ENCODE data around the gene ZNF296. TPM values are rescaled to one million over a fixed set of nuclear protein-coding genes. Genes with fewer than 3 reads are reported as not detected.
A peak's percentile ranks its signal among the peaks of the same experiment; 100 is the strongest.

ZNF296 gene
- total RNA-seq, 1 donor from 2014 or later = 0.54 TPM

DNA sequence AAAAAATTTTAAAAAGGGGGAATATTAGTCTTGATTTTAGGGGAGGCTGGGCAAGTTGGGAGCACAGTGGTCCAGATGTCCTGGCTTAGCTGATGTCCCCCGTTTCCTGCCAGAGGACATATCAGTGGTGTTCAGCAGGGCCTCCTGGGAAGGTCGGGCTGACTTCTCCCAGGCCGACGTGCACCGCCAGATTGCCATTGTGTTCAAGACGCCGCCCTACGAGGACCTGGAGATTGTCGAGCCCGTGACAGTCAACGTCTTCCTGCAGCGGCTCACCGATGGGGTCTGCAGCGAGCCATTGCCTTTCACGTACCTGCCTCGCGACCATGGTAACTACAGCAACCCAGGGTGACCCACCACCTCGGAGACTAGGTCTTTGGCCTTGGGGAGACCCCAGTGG, 43.9 kb downstream of the ZNF296 start:
- Mint-ChIP-seq H3K27ac (ENCODE audit: unreplicated experiment) (no peak overlapping the region), H3K36me3 (ENCODE audit: low read depth, unreplicated experiment) (peaks cover 20% of the 10 kb centered on the region), H3K27me3 (ENCODE audit: unreplicated experiment) (peaks cover 2% of the 10 kb centered on the region), H3K9me3 (ENCODE audit: unreplicated experiment) (no peaks in the 10 kb centered on the region), H3K4me3 (ENCODE audit: unreplicated experiment) (no peak overlapping the region), H3K4me1 (ENCODE audit: unreplicated experiment) (no peaks in the 10 kb centered on the region)
- TF ChIP-seq, protein P1, sequence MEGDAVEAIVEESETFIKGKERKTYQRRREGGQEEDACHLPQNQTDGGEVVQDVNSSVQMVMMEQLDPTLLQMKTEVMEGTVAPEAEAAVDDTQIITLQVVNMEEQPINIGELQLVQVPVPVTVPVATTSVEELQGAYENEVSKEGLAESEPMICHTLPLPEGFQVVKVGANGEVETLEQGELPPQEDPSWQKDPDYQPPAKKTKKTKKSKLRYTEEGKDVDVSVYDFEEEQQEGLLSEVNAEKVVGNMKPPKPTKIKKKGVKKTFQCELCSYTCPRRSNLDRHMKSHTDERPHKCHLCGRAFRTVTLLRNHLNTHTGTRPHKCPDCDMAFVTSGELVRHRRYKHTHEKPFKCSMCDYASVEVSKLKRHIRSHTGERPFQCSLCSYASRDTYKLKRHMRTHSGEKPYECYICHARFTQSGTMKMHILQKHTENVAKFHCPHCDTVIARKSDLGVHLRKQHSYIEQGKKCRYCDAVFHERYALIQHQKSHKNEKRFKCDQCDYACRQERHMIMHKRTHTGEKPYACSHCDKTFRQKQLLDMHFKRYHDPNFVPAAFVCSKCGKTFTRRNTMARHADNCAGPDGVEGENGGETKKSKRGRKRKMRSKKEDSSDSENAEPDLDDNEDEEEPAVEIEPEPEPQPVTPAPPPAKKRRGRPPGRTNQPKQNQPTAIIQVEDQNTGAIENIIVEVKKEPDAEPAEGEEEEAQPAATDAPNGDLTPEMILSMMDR (IDR thresholded peaks at IDR 0.05; ENCODE audit: unreplicated experiment) = no peak
- no peak for DNase-seq (ENCODE audit: low spot score)

DNA sequence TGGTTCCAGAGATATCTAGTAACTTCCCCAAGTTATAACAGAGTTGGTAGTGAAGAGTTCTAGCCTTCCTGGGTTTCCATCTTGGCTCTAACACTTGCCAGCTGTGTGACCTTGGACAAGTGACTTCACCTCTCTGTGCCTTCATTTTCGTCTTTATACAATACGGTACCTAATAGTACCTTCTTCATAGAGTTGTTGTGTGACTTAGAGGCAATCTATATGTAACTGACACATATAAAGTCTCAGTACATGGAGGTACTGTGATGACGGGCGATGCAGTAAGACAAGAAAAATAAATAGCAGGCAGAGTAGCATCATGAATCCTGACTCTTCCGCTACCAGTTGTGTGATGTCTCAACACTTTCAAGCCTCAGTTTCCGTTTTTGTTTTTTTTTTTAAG, 45.5 kb downstream of the ZNF296 start:
- Mint-ChIP-seq H3K4me3 (ENCODE audit: unreplicated experiment) (no peak overlapping the region), H3K36me3 (ENCODE audit: low read depth, unreplicated experiment) (peaks cover 23% of the 10 kb centered on the region), H3K9me3 (ENCODE audit: unreplicated experiment) (no peaks in the 10 kb centered on the region), H3K4me1 (ENCODE audit: unreplicated experiment) (no peaks in the 10 kb centered on the region), H3K27ac (ENCODE audit: unreplicated experiment) (no peak overlapping the region), H3K27me3 (ENCODE audit: unreplicated experiment) (peaks cover 2% of the 10 kb centered on the region)
- TF ChIP-seq, protein P1 (IDR thresholded peaks at IDR 0.05; ENCODE audit: unreplicated experiment) = no peak
- no peak for DNase-seq (ENCODE audit: low spot score)

DNA sequence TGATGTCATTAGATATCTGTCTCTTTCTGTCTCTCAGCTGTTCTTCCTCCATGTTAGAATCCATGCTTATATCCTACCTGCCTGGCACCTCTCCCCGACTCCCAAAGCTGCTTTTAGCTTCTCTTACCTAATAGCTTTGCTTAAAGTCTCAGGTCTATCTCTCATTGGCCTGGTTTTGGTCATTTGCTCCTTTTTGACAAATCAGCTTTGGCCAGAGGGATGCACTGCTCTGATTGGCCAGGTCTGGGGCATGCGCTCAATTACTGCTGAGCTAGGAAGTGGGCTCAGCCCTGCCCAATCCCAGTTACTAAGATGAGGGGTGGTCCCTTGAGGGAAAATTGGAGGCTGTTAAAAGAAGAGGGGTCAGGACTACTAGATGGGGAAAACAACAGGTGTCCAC, 48.9 kb downstream of the ZNF296 start:
- no peak overlapping the region for H3K27ac Mint-ChIP-seq (ENCODE audit: unreplicated experiment)
- H3K36me3 Mint-ChIP-seq (ENCODE audit: low read depth, unreplicated experiment) = peaks cover 13% of the 10 kb centered on the region
- TF ChIP-seq, protein P1 (IDR thresholded peaks at IDR 0.05; ENCODE audit: unreplicated experiment) = no peak
- peaks cover 4% of the 10 kb centered on the region for H3K27me3 Mint-ChIP-seq (ENCODE audit: unreplicated experiment)
- no peak overlapping the region for H3K4me3 Mint-ChIP-seq (ENCODE audit: unreplicated experiment)
- no peak for DNase-seq (ENCODE audit: low spot score)
- H3K9me3 Mint-ChIP-seq (ENCODE audit: unreplicated experiment) = no peaks in the 10 kb centered on the region
- H3K4me1 Mint-ChIP-seq (ENCODE audit: unreplicated experiment) = no peaks in the 10 kb centered on the region

DNA sequence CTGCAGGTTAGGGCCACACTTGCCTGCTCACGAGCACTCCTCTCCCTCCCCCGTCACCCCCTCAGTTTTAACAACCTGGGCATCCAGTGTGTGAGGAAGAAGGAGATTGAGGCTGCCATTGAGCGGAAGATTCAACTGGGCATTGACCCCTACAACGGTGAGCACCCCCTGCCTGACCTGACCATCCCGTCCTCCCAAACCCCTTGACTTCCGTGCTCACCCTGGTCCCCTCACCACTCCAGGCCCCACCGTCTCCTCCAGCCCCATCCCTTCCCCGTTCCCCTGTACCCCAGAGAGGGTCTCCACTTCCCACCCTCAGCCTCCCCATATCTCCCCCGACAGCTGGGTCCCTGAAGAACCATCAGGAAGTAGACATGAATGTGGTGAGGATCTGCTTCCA, 51.0 kb downstream of the ZNF296 start:
- H3K27me3 Mint-ChIP-seq (ENCODE audit: unreplicated experiment) = peaks cover 4% of the 10 kb centered on the region
- no peak overlapping the region for H3K4me3 Mint-ChIP-seq (ENCODE audit: unreplicated experiment)
- TF ChIP-seq, protein P1 (IDR thresholded peaks at IDR 0.05; ENCODE audit: unreplicated experiment) = no peak
- no peak for DNase-seq (ENCODE audit: low spot score)
- H3K9me3 Mint-ChIP-seq (ENCODE audit: unreplicated experiment) = no peaks in the 10 kb centered on the region
- no peak overlapping the region for H3K27ac Mint-ChIP-seq (ENCODE audit: unreplicated experiment)
- H3K4me1 Mint-ChIP-seq (ENCODE audit: unreplicated experiment) = no peaks in the 10 kb centered on the region
- peaks cover 8% of the 10 kb centered on the region for H3K36me3 Mint-ChIP-seq (ENCODE audit: low read depth, unreplicated experiment)

DNA sequence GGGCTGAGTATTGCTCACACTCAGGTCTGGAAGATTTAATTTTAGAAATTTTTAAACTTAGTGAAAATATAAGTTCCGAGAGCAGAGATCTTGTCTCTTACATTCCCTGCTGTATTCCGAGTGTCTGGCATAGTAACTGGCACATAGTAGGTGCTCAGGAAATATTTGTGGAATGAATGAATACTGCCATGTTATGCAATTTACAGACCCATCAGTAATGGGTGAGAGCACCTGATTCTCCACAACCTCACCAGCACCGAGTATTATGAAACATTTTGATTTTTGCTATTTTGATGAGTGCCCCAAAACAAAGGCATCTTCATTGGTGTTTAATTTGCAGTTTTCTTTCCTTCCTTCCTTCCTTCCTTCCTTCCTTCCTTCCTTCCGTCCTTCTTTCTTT, 53.2 kb downstream of the ZNF296 start:
- TF ChIP-seq, protein P1 (IDR thresholded peaks at IDR 0.05; ENCODE audit: unreplicated experiment) = no peak
- Mint-ChIP-seq H3K27ac (ENCODE audit: unreplicated experiment) (no peak overlapping the region), H3K4me1 (ENCODE audit: unreplicated experiment) (no peaks in the 10 kb centered on the region), H3K9me3 (ENCODE audit: unreplicated experiment) (no peaks in the 10 kb centered on the region), H3K4me3 (ENCODE audit: unreplicated experiment) (peak overlapping the region; percentile 25), H3K36me3 (ENCODE audit: low read depth, unreplicated experiment) (peaks cover 6% of the 10 kb centered on the region), H3K27me3 (ENCODE audit: unreplicated experiment) (peaks cover 2% of the 10 kb centered on the region)
- no peak for DNase-seq (ENCODE audit: low spot score)
